Measurements from ENCODE around the gene LRRC8E.

LRRC8E gene

GRCh38 chr19:7868671-7869452, 19.4 kb upstream of the LRRC8E start:
- no peak for DNase-seq

- no peak for DNase-seq
Observed at GRCh38 chr19:7869453-7869909, 18.8 kb upstream of the LRRC8E start.

DNA sequence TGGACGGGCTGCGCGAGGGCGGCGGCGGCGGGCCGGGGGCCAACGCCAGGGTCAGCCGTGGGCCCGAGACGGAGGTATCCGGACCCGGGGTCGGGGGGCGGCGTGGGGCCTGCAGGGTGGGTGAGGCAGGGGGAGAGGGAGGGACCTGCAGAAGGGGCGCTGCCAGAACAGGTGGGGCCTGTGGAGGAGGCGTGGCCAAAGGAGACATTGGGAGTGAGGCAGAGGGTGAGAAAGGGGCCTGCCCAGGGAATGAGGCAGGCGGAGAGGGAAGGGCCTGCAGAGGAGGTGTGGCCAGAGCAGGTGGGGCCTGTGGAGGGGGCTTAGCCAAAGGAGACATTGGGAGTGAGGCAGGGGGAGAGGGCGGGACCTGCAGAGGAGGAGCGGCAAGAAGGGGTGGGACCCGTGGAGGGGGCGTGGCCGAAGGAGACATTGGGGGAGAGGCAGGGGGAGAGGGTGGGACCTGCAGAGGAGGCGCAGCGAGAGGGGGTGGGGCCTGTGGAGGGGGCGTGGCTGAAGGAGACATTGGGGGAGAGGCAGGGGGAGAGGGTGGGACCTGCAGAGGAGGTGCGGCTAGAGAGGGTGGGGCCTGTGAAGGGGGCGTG, 18.3 kb upstream of the LRRC8E start:
- peak in 1 of 2 experiments; percentile 65 for DNase-seq

DNA sequence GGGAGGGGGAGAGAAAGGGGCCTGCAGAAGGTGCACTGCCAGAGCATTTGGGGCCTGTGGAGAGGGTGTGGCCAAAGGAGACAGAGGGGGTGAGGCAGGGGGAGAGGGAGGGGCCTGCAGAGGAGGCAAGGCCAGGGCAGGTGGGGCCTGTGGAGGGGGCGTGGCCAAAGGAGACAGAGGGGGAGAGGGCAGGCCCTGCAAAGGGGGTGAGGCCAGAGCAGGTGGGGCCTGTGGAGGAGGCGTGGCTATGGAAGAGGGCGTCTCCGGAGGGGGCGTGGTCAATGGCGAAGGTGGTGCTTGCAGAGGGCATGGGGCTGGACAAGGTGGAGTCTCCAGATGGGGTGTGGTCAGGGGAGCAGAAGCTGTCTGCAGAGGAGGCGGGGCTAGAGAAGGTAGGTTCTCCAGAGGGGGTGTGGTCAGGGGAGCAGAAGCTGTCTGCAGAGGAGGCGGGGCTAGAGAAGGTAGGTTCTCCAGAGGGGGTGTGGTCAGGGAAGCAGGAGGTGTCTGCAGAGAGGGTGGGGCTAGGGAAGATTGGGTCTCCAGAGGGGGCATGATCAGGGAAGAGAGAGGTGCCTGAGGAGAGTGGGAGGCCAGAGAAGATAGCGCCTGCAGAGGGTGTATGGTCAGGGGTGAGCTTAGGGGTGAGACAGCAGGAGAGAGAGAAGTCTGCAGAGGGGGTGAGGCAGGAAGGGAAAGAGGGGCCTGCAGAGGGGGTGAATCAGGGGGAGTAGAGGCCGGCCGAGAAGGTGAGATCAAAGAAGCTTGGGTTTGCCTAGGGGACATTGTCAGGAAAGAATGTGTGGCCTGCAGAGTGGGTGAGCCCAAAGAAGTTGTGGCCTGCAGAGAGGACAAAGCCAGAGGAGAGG, 17.5 kb upstream of the LRRC8E start:
- DNase-seq: peak; percentile 30 to 74

DNA sequence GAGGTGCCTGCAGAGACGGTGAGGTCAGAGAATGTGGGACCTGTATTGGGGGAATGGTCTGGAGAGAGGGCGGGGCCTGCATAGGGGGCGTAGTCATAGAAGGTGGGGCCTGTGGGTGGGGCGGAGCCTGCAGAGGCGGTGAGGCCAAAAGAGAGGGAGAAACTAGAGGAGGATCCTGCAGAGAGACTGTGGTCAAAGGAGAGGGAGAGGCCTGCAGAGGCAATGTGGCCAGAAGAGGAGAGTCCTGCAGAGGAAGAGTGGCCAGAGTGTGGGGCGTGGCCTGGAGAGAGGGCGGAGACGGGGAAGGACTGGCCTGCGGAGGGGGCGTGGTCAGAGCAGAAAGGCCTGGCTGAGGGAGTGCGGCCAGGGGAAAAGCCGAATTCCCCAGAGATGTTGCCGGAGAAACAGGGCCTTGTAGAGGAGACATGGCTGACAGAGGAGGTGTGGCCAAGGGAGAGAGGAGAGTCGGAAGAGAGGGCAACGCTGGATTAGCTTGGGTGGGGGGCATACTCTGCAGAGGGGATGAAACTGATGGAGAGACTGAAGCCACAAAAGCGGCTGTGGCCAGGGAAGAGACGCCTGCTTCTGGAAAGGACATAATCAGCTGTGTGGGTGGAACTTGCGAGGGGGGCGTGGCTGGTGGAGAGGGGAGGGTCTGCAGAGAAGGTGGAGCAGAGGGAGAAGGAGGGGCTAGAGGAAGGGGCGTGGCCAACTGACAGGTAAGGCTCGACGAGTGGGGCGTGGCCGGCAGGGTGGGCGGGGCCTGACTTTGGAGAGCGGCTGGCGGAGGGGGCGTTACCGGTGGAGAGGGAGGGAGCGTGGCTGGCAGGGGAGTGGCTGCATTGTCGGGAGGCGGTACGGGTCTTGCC, 16.6 kb upstream of the LRRC8E start:
- peak; percentile 80 to 96 for DNase-seq

DNA sequence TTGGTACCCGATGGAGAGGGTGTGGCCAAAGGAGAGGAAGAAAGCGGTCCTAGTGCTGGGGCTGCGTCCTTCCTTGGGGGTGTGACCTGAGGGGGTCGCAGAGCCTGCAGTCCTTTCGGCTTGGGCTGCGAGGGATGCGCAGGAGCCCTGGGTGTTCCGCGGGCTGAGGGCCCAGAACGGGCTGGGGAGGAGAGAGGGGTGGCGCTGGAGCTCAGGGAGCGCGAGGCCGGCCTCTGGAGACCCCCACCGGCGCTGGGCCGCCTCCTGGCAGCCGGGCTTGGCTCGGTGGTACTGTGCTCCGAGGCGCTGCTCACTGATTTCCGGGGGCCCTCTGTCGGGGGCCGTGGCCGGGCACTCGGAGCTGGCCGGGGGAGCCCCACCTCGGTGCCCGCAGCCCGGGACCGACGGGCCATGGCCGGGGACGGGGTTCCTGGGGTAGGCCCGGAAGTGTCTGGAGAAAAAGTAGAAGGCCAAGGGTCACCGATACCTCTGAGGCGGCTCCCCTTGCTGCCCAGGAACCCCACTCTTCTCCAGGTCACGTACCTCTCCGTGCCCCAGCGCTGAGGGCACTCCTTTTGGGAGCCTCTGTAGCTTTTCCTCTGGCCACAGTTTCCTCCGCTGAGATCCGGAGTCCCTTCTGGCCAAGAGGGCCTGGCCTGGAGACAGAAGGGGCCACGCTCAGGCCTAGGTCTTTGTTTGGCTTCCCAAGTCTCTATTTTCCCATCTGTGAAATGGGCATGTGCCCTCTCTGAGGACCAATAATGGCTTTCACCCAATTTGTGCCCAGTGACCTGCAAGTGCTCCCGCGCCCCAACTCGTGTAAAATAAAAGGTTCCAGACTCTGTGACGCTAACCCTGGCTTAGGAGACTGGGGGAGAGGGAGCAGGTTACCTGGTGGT, 15.8 kb upstream of the LRRC8E start:
- no peak for DNase-seq

DNA sequence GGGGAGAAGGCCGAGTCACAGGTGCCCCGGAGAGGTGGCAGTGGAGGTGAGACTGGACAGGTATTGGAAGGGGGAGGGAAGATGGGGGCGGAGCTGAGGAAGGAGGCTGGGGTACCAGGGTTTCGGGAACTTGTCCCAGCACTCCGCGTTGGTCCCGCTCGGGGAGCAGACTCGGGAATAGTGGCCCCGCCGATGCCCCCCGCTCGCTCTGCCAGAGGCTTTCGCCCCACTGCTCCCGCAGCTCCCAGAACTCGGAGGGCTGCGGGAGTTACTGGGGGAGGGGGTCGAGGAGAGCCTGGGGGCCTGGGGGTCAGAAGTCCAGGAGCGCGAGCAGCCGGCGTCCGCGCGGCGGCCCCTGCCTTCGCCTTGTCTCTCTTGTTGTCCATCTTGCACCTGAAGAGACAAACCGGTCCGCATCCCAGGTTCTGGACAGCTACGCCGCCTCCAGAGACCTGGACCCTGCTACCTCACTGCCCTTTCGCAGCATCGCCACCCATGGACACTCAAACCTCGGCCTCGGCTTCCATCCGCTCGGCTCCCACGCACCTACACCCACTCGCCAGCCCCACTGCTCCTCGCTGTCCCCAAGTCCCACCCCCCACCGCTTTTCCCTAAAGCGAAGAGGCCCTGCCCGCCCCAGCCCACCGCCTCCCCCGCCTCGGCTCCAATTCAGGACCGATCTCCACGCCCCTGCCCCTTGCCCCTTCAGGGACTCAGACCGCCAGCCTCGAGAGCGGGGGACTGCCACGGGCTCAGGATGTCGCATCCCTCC, 14.8 kb upstream of the LRRC8E start:
- DNase-seq: no peak

DNA sequence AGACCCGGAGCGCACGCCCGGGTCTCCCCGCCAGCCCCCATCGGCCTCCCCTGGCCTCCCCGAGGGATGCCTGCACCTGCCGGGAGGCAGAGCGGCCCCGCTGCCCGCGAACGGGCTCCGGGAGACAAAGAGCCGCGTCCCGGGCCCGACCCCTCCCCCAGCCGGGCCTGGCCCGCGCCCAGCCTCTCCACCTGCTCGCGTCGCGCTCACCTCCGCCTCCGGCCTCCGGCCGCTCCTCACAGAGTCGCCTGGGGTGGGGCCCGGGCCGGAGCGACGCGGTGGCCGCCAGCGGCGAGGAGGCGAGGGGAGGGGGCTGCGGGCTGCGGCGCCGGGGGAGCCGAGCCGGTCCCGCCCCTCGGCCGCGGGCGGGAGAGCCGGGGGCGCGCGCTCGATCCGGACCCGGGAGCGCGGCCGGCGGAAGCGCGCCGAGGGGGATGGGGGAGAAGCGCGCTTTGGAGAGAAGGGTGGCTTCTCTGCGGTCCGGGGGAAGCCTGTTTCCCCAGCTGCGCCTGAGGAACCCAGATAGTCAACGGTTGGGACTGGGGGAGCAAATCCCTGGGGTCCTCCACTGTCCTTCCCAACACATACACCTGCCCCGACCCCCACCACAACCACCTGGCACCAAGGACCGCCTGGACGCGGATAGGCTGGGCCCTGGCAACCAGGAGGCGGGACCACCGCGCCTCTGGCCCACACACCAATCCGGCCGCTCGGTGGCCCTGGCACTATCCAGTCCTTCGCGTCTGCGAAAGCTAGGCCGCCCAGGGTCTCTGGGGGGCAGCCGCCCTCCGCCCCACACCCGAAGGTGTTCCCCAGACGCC, 14.0 kb upstream of the LRRC8E start, which contains the start of gene PRR36:
PRR36 (minus strand) TSS at position 315 of the 821 bp plus-strand sequence. CDS start 701 bp downstream, outside the sequence.
- peak; percentile 53 to 86 for DNase-seq

DNA sequence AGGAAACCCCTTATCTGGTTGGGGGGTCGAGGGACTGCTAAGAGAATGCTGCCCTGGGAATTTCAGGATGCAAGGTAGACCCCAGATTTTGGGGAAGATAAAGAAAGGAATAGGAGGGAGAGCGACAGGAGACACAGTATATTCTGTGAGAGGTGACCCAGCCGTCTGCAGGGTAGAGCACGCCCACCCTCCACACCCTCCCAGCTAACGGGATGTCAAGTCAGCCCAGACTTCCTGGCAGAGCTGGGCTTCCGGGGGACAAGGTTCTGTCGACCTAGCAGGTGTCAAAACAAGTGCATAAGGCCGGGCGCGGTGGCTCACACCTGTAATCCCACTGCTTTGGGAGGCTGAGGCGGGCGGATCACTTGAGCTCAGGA, 13.4 kb upstream of the LRRC8E start:
- DNase-seq: no peak

DNA sequence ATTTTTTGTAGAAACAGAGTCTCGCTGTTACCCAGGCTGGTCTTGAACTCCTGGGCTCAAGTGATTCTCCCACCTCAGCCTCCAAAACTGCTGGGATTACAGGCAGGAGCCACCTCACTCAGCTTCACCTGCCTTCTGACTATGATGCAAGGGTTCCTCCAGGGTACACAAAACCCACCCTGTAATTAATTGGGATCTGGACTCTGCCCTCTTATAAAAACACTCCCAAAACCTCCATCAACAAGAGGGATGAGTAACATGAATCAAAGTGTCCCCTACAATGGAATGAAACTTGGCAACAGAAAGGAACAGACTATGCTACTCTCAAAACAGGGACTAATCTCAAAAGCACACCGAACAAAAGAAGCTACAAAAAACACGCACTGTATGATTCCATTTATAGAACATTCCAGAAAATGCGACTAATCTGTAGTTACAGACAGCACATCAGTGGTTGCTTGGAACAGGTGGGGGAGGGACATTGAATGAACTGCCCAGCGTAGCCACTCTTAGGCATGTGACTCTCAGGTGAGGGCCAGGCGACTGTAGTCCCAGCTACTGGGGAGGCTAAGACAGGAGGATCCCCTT, 11.0 kb upstream of the LRRC8E start:
- no peak for DNase-seq

DNA sequence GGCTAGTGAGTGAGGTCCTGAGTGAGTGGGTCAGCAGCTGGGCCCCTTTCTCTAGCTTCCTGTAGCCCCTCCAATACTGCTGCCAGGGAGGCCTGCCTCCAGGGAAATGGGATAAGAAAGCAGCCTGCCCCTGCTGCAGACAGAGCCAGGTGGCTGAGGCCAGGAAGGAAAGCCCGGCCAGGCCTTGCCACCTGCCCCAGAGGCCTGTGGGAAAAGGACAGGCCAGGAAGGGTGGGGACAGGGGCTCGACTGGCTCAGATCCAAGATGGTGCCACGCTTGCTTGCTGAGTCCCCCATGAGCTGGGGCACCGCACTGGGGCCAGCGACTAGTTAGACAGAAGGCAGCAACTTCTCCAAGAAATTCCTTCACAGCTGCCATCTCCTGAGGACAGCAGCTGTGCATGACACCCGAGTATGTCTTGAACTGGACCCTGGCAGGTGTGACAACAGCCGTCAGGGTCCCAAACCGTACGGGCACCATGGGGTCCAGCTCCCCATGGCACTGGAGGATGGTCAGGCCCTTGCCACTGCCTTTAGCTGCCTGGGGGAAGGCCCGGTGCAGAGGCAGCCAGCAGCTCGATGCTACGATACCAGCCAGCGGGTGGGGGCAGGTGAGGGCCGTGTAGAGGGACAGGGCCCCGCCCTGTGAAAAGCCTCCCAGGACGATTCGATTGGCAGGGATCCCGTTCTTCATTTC, 9.1 kb upstream of the LRRC8E start:
- DNase-seq: no peak

GRCh38 chr19:7879836-7880235, 8.5 kb upstream of the LRRC8E start:
- DNase-seq: no peak

- DNase-seq: no peak
Observed at GRCh38 chr19:7881910-7882309, 6.4 kb upstream of the LRRC8E start.

- DNase-seq: no peak
Observed at GRCh38 chr19:7883105-7883504, 5.2 kb upstream of the LRRC8E start.

DNA sequence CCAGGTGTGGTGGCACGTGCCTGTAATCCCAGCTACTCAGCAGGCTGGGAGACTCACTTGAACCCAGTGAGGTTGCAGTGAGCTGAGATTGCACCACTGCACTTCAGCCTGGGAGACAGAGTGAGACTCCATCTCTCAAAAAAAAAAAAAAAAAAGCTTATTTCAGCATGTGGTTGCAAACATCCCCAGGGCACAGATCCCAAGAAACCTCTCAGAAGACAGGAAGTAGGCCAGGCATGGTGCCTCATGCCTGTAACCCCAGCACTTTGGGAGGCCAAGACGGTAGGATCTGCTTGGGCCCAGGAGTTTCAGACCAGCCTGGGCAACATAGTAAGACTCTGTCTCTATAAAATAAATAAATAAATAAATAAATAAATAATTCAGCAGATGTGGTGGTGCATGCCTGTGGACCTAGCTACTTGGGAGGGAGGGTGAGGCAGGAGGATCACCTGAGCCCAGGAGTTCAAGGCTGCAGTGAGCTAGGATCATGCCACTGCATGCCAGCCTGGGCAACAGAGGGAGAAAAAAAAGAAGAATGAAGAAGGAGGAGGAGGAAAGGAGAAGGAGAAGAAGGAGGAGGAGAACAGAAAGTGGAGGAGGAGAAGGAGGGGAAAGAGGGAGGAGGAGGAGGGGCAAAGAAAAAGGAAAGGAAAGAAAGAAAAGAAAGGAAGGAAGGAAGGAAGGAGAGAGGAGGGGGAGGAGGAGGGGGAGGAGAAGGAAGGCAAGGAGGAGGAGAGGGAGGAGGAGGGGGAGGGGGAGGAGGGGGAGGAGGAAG, 4.3 kb upstream of the LRRC8E start:
- DNase-seq: no peak

GRCh38 chr19:7885818-7886217, 2.5 kb upstream of the LRRC8E start:
- DNase-seq: no peak

DNA sequence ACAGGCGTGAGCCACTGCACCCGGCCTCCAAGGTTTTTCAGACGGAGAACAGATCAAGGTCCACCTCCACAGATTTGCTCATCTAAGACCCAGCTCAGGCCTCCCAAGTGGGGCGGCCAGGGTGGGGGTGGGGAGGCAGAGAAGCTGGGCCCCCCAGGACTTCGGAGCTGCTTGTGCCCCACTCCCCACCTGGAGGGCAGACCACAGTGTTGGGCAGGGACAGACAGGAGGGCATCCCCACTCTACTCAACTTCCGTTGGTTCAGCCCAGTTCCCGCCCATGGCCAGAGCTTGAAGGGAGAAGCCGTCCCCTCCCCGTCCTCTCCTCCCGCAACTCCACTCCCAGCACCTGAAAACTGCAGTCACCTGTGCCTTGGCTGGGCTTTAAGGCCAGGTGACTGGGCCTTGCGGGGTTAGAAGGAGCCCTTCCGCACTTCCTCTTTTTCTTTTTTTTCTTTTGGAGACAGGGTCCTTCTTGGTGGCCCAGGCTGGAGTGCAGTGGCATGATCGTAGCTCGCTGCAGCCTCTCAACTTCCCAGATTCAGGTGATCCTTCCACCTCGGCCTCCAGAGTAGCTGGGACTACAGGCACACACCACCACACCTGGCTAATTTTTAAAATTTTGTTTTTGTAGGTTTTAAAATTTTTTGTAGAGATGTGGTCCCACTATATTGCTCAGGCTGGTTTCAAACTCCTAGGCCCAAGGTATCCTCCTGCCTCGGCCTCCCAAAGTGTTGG, 734 bp upstream of the LRRC8E start:
- no peak for DNase-seq
